Activated CD4-positive, alpha-beta T cell treated with anti-CD3 and anti-CD28 coated beads for 4 hours (primary cell): ENCODE measurements around the gene UBR2.

ENCODE experiments used
- DNase-seq, 2 donors: peaks; one replicate each; pipeline ENCODE4 v3.0.0-alpha.2; 2020

The UBR2 gene

DNA sequence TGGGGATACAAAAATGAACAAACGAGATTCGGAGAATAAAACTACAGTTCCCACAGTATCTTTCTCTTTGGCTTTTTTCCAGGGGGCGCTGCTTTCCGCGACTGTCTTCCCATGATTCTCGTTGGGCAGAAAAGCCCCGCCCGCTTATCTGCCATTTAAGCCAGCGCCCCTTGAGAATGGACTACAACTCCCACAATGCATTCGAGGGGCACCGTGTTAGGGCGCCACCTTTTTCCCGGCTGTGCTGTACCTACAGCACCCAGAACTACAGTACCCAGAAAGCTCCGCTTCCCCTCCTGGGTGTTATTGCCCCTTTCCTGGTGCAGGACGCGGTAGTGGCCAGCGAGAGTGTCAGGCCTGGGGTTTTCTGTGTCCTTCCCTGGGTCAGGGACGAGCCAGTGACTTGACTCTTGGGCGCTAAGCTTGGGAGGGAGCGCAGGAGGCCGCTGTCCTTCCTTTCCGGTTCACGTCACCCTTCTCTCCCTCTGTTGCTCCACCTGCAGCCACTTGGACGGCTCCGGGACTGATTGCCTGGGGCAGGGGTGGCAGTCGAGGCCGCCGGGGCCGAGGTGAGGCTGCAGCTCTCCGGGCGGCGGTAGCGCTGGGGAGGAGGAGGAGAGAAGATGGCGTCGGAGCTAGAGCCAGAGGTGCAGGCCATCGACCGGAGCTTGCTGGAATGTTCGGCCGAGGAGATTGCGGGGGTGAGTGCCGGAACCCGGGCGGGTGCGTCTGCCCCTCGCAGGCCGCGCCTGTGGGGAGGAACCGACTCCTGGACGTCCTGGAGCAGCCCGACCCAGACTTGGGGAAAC lies at the start of gene UBR2:
Gene UBR2, plus strand, starts transcription at position 333 of the 809 bp plus-strand sequence. Its CDS starts 291 bp downstream, at position 624.
- DNase-seq = peak; percentile 93 to 94

DNA sequence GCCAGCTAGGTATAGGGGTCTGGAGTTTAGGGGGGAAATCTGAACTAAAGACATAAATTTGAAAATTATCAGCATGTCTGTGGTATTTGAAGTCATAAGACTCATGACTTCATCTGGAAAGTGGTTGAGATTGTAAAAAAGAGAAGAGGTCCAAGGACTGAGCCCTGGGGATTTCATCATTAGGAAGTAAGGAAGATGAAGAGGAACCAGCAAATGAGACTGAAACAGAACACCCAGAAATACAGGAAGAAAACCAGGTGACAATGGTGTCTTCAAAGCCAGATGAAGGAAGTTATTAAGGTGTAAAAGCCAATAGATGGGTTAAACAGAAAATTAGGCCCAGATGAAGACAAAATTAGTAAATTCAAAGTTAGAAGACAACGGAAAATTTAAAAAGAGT lies 49.1 kb upstream of the UBR2 start:
- no peak for DNase-seq

DNA sequence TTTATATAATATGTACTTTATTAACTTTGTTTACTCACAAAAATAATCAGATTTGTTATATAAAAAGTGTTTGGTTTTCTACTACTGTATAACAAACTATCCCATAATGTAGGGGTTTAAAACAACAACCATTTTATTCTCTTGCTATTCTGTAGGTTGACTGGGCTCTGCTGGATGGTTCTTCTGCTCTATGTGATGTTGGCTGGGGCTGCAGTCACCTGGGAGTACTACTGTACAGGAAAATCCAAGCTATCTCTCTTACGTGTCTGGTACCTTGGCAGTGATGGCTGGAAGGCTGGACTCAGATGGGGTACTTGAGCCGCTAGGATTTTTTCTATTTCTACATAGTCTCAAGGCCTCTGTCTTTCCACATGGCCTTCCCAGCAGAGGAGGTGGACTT lies 44.0 kb upstream of the UBR2 start:
- no peak for DNase-seq

DNA sequence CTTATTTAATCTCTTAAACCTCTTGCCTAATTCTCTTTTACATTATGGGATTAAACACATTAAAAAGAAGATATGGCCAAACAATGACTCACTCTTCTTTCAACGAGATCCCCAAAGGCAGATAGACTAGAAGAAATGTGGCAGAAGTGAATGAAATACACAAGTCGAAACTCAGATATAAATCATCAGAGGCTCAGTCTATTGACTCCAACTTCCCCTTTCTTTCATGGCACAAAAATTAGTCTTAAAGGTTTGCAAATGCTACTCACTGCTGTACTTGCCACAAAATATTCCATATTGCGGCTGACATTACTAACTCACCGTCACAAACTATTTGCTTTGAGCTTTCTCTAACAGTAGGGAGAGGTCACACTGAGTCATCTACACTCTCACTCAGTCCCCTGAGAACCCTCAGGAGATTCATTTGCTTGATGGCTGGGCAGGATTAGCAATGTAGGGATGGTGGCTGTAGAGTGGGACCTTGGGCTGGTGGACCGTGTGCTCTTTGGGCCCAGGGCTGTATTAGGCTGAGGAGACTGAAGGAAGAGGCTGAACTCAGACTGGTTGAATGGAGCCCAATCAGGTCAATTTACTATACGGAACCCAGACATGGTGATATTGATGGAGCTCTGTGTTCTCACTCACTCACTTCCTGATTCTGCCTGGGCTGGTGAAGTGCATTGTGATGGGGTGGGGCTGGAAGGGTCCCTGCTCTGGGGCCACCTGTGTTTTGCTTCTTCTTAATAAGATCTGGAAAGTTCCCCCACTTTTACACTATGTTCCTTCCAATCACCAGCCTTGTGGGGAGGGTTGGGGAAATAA lies 42.8 kb upstream of the UBR2 start:
- DNase-seq = no peak

DNA sequence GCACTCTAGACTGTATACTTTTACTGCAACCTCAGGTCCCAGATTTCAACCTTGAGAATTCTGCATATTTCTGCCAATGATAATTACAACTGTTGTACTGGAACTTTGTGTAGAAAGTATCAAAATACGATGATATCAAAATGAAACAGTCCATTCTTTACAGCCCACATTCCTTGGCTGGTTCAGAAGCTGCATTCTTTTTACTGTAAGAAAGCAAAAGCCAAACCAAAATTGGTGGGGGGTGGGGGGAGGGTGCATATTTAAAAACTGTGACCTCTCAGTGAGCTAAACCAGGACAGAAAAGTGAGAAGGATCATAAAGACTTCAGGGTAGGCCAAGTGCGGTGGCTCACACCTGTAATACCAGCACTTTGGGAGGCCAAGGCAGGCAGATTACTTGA lies 41.8 kb upstream of the UBR2 start:
- no peak for DNase-seq

DNA sequence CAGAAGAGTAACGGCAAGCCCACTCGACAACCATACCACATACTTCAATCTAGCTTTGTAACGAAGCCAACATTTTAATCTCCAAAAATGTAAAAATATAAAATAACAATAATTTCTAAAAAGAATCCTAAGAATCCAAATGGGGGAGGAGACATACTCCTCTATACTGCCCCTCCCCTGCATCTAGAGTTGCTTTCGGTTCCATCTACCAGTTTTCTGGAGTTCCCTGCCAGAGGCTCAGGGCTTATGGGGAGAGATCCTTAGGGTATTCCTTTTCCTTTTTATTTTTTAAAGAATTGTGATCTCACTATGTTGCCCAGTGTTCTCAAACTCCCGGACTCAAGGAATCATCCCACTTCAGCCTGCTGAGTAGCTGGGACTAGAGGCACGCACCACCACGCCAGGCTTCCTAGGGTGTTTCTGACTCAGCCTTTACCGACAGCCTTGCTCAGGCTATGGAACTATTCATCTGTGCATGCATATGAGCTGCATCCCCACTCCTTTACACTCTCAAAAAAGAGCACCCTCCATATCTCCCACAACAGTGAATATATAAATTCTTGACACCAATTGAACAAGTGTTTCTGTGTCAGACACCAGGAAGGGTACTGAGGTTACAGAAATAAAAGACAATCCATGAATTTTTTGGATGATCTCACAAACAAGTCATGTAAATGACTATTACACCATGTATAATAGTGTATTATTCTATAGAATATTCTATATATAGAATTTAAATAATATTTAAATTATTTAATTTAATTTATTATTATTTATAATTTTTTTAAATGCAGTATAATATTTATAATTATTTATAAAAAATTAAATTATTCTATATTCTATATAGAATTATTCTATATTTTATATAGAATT lies 40.7 kb upstream of the UBR2 start:
- no peak for DNase-seq

DNA sequence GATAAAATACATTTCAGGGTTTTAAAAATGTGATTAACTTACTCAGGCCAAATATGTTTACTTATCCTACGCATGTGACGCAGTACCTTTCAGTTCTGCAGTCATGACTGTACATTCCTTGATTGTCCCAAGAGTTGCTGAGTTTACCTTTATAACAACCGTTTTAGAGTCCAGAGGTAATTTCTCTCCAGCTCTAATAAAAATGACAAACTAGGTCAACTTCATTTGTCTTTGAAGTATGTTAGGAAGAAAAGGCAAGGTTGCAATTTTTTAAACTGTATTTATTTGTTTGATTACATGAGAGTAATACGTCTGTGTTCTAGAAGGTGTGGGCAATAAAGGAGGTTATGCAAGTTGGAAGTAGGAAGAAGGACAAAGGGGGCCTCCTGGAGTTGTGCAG lies 38.6 kb upstream of the UBR2 start:
- DNase-seq = no peak

DNA sequence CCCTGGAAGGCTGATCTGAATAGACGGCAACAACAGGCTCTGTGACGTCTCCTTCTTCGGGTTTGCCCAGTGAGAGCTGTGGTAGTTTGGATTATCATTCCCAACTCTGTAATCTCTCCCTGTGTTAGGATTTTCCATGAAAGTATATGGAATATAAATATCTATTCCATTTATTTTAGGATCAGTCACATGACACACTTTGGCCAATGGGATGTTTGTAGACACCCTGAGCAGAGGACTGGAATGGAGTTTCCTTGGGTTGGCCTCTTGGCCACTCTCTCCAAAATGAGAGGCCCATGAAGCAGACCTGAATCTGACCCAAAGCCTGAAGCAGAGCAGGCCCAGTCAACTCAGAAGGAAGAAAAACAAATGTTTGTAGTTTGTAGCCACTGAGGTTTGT lies 37.2 kb upstream of the UBR2 start:
- no peak for DNase-seq

DNA sequence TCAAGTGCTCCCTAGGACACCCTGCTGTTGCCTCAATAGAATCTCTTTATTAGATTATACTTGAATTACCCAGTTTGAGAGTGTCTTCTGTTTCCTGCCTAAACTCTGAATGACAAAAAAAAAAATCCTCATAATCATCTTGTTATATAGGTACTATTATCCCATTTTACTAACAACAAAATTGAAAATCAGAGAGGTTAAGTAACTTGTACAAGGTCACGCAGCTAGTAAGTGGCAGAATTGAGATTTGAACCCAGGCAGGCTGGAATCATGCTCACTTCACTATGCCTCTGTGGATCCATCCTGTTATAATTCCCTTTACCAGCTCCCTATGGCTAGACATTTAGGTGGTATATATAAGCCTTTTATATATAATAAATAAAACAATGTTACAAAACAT lies 36.6 kb upstream of the UBR2 start:
- no peak for DNase-seq

DNA sequence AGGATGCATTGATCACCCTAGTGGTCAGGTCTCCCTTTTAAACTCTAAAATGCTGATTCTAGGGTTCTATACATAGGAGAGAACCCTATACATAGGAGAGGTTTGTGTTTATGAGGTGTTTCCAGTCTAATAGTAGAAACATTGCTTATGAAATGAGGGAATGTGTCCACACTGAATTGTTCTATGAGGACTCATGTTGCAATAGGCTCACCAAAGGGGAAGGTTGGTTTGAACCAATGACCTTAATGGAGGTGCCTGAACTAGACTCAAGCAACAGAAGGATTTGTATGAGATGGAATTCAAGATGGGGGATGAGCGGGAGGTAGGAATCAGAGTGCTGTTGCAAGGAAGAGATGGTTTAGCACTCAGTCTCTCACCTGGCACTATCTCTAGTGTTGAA lies 33.5 kb upstream of the UBR2 start:
- no peak for DNase-seq

DNA sequence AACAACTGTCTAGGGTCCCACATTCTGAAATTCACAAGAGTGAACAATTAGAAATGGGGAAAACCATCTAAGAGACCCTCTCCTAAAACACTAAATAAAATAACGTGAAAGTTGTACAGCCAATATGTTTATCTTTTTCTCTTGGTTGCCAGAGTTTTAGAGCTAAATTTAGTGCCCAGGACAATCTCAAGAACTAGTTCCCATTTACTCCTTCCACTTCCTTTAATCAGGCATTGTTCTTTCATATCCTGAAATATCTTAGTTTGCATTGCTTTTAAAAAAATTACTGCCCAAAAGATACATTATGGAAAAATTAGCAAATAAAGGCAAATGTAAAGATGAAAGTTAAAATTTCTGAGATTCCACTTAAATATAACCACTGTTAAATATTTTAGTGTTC lies 33.1 kb upstream of the UBR2 start:
- DNase-seq = no peak

DNA sequence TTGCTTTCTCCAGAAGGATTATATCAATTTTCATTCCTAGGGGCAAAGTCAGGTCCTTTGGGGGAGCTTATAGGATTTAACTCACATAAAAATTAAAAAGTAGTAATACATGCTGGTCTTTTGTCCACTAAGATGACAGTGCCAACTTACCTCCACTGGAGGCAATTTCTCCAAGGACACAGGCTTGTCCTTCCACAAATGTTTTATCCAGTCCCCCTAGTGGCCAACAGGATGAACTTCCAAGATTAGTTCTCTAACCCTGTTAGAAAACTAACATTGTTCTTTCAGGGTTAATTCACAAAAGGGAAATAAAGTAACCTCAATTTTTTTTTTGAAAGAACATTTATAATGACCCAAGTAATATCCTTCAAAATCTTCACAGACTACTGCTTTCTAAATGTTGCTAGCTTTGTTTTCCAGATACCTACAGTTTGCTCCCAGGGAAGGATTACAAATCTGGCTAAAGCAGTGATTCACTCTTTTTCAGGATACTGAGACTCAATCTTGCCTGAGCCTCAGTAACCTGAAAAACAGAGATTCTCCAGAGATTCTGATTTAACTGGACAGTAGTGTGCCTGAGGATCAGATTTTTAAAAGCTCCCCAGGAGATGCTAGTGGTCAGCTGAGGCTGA lies 31.7 kb upstream of the UBR2 start:
- DNase-seq = peak; percentile 17 to 28

DNA sequence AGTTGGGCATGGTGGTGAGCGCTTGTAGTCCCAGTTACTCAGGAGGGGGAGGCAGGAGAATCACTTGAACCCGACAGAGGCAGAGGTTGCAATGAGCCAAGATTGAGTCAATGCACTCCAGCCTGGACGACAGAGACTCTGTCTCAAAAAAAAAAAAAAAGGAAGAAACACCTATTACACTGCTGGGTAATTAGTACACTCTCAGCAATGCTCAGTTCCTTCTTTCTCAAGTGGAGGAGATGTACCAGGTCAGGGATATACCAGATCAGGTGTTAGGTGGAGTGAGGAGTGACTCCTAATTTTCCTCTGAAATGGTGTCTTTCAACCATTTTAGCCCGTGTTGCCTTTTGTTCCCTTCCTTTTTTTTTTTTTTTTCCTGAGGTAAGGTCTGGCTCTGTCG lies 30.0 kb upstream of the UBR2 start:
- no peak for DNase-seq

DNA sequence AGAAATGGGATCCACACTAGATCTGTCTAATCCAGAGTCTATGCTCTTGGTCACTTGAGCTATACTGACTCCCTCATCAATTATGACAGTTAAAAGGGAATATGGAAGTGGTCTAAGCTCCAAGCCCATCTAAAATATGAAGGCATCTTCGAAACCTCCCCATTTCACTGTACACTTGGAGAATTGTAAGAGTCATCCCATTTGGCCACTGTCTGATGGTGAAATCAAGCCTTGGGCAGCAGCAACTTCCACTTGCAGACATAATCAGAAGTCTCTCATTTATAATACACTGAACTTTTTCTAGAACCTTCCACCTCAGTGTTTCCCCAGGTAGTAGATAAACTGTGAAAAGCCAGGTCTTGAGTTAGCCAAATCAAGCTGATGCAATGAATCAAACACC lies 26.3 kb upstream of the UBR2 start:
- no peak for DNase-seq

DNA sequence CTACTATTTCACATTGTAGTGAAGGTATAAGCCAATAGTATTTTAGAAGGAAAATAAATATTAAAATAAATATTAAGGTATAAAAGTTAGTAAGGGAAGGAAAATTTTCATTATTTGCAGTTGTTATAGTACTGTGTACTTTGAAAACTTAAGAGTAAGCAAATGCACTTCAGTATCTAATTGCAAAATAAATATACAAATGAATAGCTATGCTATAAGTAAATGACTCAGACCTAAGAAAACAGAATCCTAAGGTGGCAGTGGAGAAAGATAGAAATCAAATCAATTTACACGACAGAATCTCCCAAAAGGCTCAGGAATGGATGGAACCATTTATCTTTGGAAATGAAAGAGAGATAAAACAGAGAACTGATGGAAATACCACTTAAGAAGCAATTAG lies 24.7 kb upstream of the UBR2 start:
- no peak for DNase-seq

DNA sequence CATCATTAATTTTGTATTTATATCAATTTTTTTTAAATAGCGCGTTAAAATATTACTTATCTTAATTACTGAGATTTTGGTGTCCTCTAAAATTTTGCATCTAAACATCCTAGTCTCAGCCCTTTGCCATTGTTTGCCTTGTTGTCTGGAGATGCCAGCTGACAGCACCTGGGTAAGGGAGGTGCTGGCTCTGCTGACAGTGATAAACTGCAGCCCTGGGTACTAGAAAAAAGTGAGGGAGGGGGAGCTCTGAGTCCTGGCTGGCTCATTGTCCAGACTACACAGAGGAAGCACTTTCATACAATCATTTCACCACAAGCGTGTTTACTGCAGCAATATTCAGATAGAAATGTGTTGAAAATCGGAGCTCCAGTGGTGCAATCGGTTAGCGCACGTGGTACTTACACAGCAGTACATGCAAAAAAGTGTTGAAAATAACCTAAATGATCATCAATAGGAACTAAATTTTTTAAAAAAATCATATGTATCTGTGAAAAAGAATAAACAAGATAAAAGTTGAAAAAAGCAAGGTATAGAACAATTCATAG lies 18.5 kb upstream of the UBR2 start:
- DNase-seq = no peak

DNA sequence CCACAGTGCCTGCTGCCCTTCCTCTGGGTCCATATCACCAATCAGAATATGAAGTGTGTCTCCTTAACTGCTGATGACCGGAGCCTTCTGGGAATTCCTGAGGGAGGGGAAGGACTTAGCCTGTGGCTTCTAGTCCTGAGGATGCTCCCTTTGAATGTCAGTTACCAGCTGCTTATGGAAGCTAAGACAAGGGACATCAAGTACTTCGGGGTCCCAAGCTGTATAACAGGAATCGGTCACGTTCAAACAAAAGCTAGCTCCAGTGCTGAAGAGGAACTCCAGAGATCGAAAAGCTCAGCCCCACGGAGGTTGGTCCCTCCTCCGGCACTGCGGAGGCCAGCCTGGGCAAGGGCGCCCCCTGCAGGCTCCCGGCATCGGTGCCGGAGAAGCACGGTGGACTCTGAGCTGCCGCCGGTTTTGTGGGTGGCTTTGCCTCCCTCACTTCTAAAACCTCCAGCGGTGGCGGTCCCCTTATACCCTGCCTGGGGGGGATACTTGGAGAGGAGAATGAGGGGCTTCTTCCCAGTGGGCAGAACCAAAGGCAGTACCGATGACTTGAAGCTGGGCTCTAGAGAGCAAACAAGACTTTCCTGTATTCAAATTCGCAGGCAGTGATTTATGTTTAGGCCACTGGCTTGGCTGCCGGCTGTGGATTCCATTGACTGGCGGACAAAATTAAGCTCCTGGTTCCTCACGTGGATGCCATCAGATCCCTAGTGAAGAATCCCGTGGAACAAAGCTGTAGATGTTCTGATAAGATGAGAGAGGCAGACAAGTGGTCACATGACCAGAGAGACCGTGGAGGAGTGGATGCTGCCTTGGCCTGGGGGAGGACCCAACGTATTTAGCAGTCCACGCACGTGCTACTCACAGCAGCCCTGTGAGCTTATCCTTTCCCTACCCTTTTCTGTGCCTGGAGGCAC lies 16.2 kb upstream of the UBR2 start:
- DNase-seq = peak; percentile 83 to 86

DNA sequence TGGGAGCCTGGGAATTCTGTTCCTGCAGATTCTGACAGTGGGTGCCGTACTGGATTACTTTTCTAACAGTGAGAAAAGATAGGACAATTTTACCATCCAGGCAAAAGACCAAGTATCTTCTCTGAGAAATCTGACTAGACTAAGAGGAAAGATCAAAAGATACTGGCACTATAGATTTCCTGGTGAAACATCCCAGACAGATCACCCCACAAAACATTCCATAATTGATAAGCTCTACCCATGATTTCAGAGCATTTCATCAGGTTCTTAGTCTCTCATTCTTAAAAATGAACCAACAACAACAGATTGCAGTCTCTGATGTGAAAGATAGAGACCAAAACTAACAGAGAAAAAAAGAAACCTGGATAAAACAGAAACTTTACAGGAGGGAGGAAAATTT lies 13.6 kb upstream of the UBR2 start:
- no peak for DNase-seq

DNA sequence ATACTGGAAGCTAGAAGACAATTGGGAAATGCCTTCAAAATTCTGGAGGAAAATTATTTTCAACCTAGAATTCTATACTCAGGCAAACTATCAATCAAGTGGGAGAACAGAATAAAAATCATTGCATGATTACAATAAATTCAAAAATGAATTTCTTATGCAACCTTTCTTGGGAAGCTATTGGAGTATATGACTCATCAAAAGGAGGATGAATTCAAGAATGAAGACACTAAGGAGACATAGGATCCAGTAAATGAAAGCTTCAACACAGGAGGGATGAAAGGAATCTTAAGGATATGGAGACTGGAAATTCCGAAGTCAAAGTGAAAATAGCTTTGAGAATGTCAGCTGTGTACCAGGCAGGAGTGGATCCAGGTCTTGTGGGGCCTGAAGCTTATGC lies 12.6 kb upstream of the UBR2 start:
- no peak for DNase-seq

DNA sequence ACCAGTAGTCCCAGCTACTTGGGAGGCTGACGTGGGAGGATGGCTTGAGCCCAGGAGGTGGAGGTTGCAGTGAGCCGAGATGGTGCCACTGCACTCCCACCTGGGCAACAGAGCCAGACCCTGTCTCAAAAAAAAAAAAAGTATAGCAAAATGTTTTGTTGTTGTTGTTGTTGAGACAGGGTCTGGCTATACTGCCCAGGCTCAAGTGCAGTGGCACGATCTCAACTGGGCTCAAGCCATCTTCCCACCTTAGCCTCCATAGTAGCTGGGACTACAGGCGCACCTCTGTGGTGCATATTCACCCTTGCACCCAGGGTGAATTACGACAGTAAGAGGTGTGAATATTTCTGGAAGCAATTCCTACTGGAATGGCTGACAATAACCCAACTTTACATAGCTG lies 11.4 kb upstream of the UBR2 start:
- DNase-seq = no peak
